Measurements from ENCODE around the gene ASL.

GRCh38 chr7:66105263-66105748 lies 29.7 kb downstream of the ASL start:
- TF ChIP-seq CTCF (IDR thresholded peaks at IDR 0.05; ENCODE audit: low read depth, low read length), result no peak
- TF ChIP-seq, protein P1, sequence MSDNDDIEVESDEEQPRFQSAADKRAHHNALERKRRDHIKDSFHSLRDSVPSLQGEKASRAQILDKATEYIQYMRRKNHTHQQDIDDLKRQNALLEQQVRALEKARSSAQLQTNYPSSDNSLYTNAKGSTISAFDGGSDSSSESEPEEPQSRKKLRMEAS (IDR thresholded peaks at IDR 0.05; ENCODE audit: low read depth, low read length), result no peak
- TF ChIP-seq POLR2A (IDR thresholded peaks at IDR 0.05; ENCODE audit: extremely low read depth, insufficient read length), result no peak
- TF ChIP-seq MYC (IDR thresholded peaks at IDR 0.05; ENCODE audit: low read depth, low read length), result no peak

All from NB4 (cell line).